Activated CD4-positive, alpha-beta T cell treated with anti-CD3 and anti-CD28 coated beads, Interleukin-2, Interleukin-4, amounts not matched to agents 100 ng/mL and 50 ng/mL, durations not matched to agents 16 hours and 8 hours (primary cell): ENCODE measurements around the gene SEC22A.
"Not testable (repeated sequence)": the region's sequence is repeated elsewhere in the genome, so short reads cannot be mapped to it uniquely, and the experiment has no call there.

ENCODE experiments used
- DNase-seq: peaks from one replicate; pipeline ENCODE4 v3.0.0-alpha.2; 2020; ENCODE audit warnings: low spot score

Gene SEC22A

GRCh38 chr3:123180791-123181190 lies 21.0 kb upstream of the SEC22A start:
- DNase-seq, result no peak

- no peak for DNase-seq
These were observed 15.0 kb upstream of the SEC22A start for GRCh38 chr3:123186695-123187094.

- no peak for DNase-seq
These were observed 13.7 kb upstream of the SEC22A start for GRCh38 chr3:123188058-123188457.

GRCh38 chr3:123193448-123194101 lies 8.2 kb upstream of the SEC22A start:
- DNase-seq, result no peak

- DNase-seq, result no peak
These were observed 7.2 kb upstream of the SEC22A start for GRCh38 chr3:123194552-123194951.

- DNase-seq, result no peak
These were observed 3.4 kb upstream of the SEC22A start for GRCh38 chr3:123198372-123198771.

- DNase-seq, result no peak
These were observed 553 bp upstream of the SEC22A start for GRCh38 chr3:123201223-123201556.

GRCh38 chr3:123202451-123202850 lies 708 bp downstream of the SEC22A start:
- DNase-seq, result no peak

- DNase-seq, result no peak
These were observed 17.2 kb downstream of the SEC22A start for GRCh38 chr3:123218990-123219389.

- not testable (repeated sequence) for DNase-seq
These were observed 19.6 kb downstream of the SEC22A start for GRCh38 chr3:123221369-123221768.

GRCh38 chr3:123225016-123225415 lies 23.3 kb downstream of the SEC22A start:
- no peak for DNase-seq

GRCh38 chr3:123226549-123226948 lies 24.8 kb downstream of the SEC22A start:
- DNase-seq, result no peak

- DNase-seq, result no peak
These were observed 27.4 kb downstream of the SEC22A start for GRCh38 chr3:123229145-123229544.

- DNase-seq, result no peak
These were observed 35.2 kb downstream of the SEC22A start for GRCh38 chr3:123236902-123237301.

GRCh38 chr3:123239186-123239585 lies 37.4 kb downstream of the SEC22A start:
- DNase-seq, result not testable (repeated sequence)

- DNase-seq, result no peak
These were observed 38.0 kb downstream of the SEC22A start for GRCh38 chr3:123239756-123240155.

GRCh38 chr3:123244128-123244527 lies 42.4 kb downstream of the SEC22A start:
- DNase-seq, result no peak

GRCh38 chr3:123246866-123247265 lies 45.1 kb downstream of the SEC22A start:
- no peak for DNase-seq

GRCh38 chr3:123256256-123256655 lies 54.5 kb downstream of the SEC22A start:
- DNase-seq, result no peak

GRCh38 chr3:123258359-123258758 lies 56.6 kb downstream of the SEC22A start:
- DNase-seq, result no peak

- DNase-seq, result no peak
These were observed 57.2 kb downstream of the SEC22A start for GRCh38 chr3:123258811-123259420.

- DNase-seq, result no peak
These were observed 59.9 kb downstream of the SEC22A start for GRCh38 chr3:123261666-123262065.

- no peak for DNase-seq
These were observed 60.5 kb downstream of the SEC22A start for GRCh38 chr3:123262226-123262625.

GRCh38 chr3:123262868-123263267 lies 61.1 kb downstream of the SEC22A start:
- DNase-seq, result no peak
